Endothelial cell (in vitro differentiated cells): ENCODE measurements around the gene TXNDC8. TPM values are rescaled to one million over a fixed set of nuclear protein-coding genes. Genes with fewer than 3 reads are reported as not detected.

Source experiments
- DNase-seq: peaks from one replicate; pipeline ENCODE4 v3.0.0; 2021; ENCODE audit warnings: low spot score
- H3K27ac Mint-ChIP-seq: one replicate; pipeline ENCODE4 v1.8.0; 2021; ENCODE audit warnings: mixed read lengths, inconsistent platforms; ENCODE audit not compliant: unreplicated experiment
- H3K27me3 Mint-ChIP-seq: one replicate; pipeline ENCODE4 v1.8.0; 2021; ENCODE audit warnings: mild to moderate bottlenecking, moderate library complexity, mixed read lengths, inconsistent platforms; ENCODE audit not compliant: unreplicated experiment
- H3K36me3 Mint-ChIP-seq: one replicate; pipeline ENCODE4 v1.8.0; 2021; ENCODE audit warnings: mild to moderate bottlenecking, low read depth, mixed read lengths, inconsistent platforms; ENCODE audit not compliant: unreplicated experiment
- H3K4me1 Mint-ChIP-seq: one replicate; pipeline ENCODE4 v1.8.0; 2021; ENCODE audit warnings: mild to moderate bottlenecking, mixed read lengths, inconsistent platforms; ENCODE audit not compliant: unreplicated experiment
- H3K4me3 Mint-ChIP-seq: one replicate; pipeline ENCODE4 v1.8.0; 2021; ENCODE audit warnings: mild to moderate bottlenecking, mixed read lengths, inconsistent platforms; ENCODE audit not compliant: unreplicated experiment
- H3K9me3 Mint-ChIP-seq: one replicate; pipeline ENCODE4 v1.8.0; 2021; ENCODE audit warnings: mixed read lengths, inconsistent platforms; ENCODE audit not compliant: unreplicated experiment
- CTCF ChIP-seq: fragments of 200-600 bp; sonication (generic); IDR thresholded peaks from one replicate; pipeline ENCODE4 v1.5.0; 2021; ENCODE audit warnings: antibody characterized with exemption; ENCODE audit not compliant: unreplicated experiment
- total RNA-seq: library from RNA; stranded (reverse); fragmentation: NEBNext Ultra II Directional; extraction: Animal tissue kit (Norgen Biotek cat#: 25700); gene quantifications from one replicate; pipeline ENCODE4 v1.2.1, GENCODE V29; 2021; ENCODE audit not compliant: unreplicated experiment

The TXNDC8 gene
- total RNA-seq, 1 donor from 2014 or later, result not detected

- DNase-seq, result no peak
- no peak overlapping the region for H3K4me3 Mint-ChIP-seq
- no peaks in the 10 kb centered on the region for H3K4me1 Mint-ChIP-seq
- no peak overlapping the region for H3K27ac Mint-ChIP-seq
- no peaks in the 10 kb centered on the region for H3K9me3 Mint-ChIP-seq
- no peaks in the 10 kb centered on the region for H3K27me3 Mint-ChIP-seq
- H3K36me3 Mint-ChIP-seq, result no peaks in the 10 kb centered on the region
- no peak for TF ChIP-seq CTCF
These were observed 18.2 kb upstream of the TXNDC8 start for GRCh38 chr9:110355911-110356310.

GRCh38 chr9:110351009-110351467, 13.4 kb upstream of the TXNDC8 start:
- no peaks in the 10 kb centered on the region for H3K4me1 Mint-ChIP-seq

GRCh38 chr9:110346325-110346724, 8.7 kb upstream of the TXNDC8 start:
- Mint-ChIP-seq H3K9me3 (no peaks in the 10 kb centered on the region), H3K36me3 (no peaks in the 10 kb centered on the region), H3K4me3 (no peak overlapping the region), H3K27me3 (no peaks in the 10 kb centered on the region), H3K27ac (no peak overlapping the region), H3K4me1 (no peaks in the 10 kb centered on the region)
- DNase-seq, result no peak
- no peak for TF ChIP-seq CTCF

More at GRCh38 chr9:110351009-110351467, 13.4 kb upstream of the TXNDC8 start:
- H3K36me3 Mint-ChIP-seq, result no peaks in the 10 kb centered on the region
- no peak for TF ChIP-seq CTCF
- no peaks in the 10 kb centered on the region for H3K27me3 Mint-ChIP-seq
- no peak overlapping the region for H3K27ac Mint-ChIP-seq
- H3K9me3 Mint-ChIP-seq, result no peaks in the 10 kb centered on the region
- no peak overlapping the region for H3K4me3 Mint-ChIP-seq
- DNase-seq, result no peak

GRCh38 chr9:110344821-110345220, 7.2 kb upstream of the TXNDC8 start:
- H3K27me3 Mint-ChIP-seq, result no peaks in the 10 kb centered on the region
- no peaks in the 10 kb centered on the region for H3K9me3 Mint-ChIP-seq
- H3K4me1 Mint-ChIP-seq, result no peaks in the 10 kb centered on the region
- DNase-seq, result no peak
- H3K4me3 Mint-ChIP-seq, result no peak overlapping the region
- no peak overlapping the region for H3K27ac Mint-ChIP-seq
- no peak for TF ChIP-seq CTCF
- H3K36me3 Mint-ChIP-seq, result no peaks in the 10 kb centered on the region

GRCh38 chr9:110343551-110343950, 5.9 kb upstream of the TXNDC8 start:
- TF ChIP-seq CTCF, result no peak
- no peak overlapping the region for H3K4me3 Mint-ChIP-seq
- no peaks in the 10 kb centered on the region for H3K4me1 Mint-ChIP-seq
- H3K27me3 Mint-ChIP-seq, result no peaks in the 10 kb centered on the region
- H3K27ac Mint-ChIP-seq, result no peak overlapping the region
- no peak for DNase-seq
- no peaks in the 10 kb centered on the region for H3K36me3 Mint-ChIP-seq
- no peaks in the 10 kb centered on the region for H3K9me3 Mint-ChIP-seq
